ENCODE results near the gene ENO4. TPM values are rescaled to one million over a fixed set of nuclear protein-coding genes. Genes with fewer than 3 reads are reported as not detected.

The ENO4 gene
- total RNA-seq, 1 donor from 2014 or later, result 0.70 TPM

DNA sequence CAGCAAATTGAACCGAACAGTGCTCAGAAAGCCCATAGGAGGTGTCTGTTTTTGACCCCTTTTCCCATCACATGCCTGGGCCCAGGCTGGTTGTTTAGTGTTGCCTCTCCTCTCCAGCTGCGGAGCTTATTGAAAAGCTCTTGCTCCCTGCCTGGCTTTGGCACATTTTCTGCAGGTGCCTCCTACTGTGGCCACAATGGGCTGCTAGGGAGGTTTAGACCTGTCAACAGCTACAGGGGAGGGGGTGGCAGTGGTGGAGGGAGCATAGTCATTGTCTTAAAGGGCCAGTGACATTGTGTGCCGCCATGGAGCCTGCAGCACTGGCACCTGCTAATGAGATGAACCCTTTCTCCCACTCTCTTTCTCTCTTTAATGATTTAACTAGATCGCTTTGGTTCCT, 13.2 kb upstream of the ENO4 start:
- Mint-ChIP-seq H3K36me3 (ENCODE audit: unreplicated experiment) (no peaks in the 10 kb centered on the region), H3K4me1 (ENCODE audit: unreplicated experiment) (no peaks in the 10 kb centered on the region), H3K9me3 (ENCODE audit: unreplicated experiment) (no peaks in the 10 kb centered on the region), H3K4me3 (ENCODE audit: unreplicated experiment) (no peak overlapping the region), H3K27ac (ENCODE audit: unreplicated experiment) (no peak overlapping the region), H3K27me3 (ENCODE audit: unreplicated experiment) (no peaks in the 10 kb centered on the region)
- TF ChIP-seq, protein P1, sequence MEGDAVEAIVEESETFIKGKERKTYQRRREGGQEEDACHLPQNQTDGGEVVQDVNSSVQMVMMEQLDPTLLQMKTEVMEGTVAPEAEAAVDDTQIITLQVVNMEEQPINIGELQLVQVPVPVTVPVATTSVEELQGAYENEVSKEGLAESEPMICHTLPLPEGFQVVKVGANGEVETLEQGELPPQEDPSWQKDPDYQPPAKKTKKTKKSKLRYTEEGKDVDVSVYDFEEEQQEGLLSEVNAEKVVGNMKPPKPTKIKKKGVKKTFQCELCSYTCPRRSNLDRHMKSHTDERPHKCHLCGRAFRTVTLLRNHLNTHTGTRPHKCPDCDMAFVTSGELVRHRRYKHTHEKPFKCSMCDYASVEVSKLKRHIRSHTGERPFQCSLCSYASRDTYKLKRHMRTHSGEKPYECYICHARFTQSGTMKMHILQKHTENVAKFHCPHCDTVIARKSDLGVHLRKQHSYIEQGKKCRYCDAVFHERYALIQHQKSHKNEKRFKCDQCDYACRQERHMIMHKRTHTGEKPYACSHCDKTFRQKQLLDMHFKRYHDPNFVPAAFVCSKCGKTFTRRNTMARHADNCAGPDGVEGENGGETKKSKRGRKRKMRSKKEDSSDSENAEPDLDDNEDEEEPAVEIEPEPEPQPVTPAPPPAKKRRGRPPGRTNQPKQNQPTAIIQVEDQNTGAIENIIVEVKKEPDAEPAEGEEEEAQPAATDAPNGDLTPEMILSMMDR (IDR thresholded peaks at IDR 0.05), result no peak
- DNase-seq (ENCODE audit: extremely low spot score, unreplicated experiment), result peak; percentile 62

DNA sequence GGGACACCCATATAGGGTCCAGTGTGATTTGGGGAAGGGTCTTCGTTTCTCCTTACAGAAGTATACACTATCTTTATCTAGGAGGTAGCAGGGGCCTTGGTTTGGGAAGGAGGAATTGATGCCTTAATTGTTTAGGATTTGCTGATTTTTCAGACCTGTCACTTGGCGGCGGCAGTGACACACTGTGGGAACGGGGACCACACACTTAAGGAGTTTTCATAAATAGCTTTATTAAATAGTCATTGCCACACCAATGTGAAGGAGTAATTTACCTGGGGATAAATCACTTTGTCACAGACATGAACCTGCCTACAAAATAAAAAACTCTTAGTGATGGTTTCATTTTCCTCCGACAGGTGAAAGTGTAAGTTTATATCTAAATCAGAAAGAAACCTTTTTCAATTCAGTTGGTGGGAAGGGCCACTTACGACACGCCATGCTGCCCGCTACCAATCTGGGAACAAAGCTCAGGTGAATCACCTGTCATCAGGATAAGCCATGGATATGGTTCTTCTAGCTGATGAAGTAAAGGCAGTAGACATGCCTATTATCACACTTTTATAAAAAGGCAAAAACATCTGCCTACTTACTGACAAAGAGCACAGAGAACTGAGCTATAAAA, 12.3 kb upstream of the ENO4 start:
- H3K4me1 Mint-ChIP-seq (ENCODE audit: unreplicated experiment), result no peaks in the 10 kb centered on the region
- TF ChIP-seq, protein P1 (IDR thresholded peaks at IDR 0.05), result peak; percentile 40
- H3K27me3 Mint-ChIP-seq (ENCODE audit: unreplicated experiment), result no peaks in the 10 kb centered on the region
- no peaks in the 10 kb centered on the region for H3K36me3 Mint-ChIP-seq (ENCODE audit: unreplicated experiment)
- DNase-seq (ENCODE audit: extremely low spot score, unreplicated experiment), result no peak
- H3K9me3 Mint-ChIP-seq (ENCODE audit: unreplicated experiment), result no peaks in the 10 kb centered on the region
- no peak overlapping the region for H3K27ac Mint-ChIP-seq (ENCODE audit: unreplicated experiment)
- H3K4me3 Mint-ChIP-seq (ENCODE audit: unreplicated experiment), result no peak overlapping the region

DNA sequence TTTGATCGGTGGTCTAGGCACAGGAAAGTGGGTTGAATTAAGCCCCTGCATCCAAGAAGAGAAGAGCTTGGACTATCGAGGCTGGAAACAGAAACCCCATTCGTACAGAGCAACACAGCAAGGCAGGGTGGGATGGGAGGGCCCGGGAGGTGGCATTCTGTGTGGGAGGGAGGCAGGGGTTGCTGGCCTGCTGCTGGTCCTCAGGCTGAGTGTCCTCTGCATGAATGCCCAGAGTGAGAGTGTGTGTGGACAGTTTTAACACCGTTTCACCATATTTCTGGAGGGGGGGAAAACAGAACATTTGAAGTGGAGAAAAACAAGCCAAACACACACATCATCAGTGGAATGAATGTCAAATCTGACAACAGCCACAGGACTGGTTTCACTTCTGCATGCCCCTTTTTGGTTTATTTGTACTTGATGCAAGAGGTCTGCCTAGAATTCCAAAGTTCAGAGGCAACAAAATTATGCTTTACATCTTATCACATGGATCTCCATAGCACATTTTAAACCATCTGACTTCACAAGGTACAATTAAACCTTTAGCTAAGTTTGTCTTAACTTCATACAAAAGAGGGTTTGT, 11.1 kb upstream of the ENO4 start:
- no peaks in the 10 kb centered on the region for H3K27me3 Mint-ChIP-seq (ENCODE audit: unreplicated experiment)
- TF ChIP-seq, protein P1 (IDR thresholded peaks at IDR 0.05), result no peak
- no peak overlapping the region for H3K4me3 Mint-ChIP-seq (ENCODE audit: unreplicated experiment)
- H3K9me3 Mint-ChIP-seq (ENCODE audit: unreplicated experiment), result no peaks in the 10 kb centered on the region
- no peak overlapping the region for H3K27ac Mint-ChIP-seq (ENCODE audit: unreplicated experiment)
- no peaks in the 10 kb centered on the region for H3K36me3 Mint-ChIP-seq (ENCODE audit: unreplicated experiment)
- no peaks in the 10 kb centered on the region for H3K4me1 Mint-ChIP-seq (ENCODE audit: unreplicated experiment)
- DNase-seq (ENCODE audit: extremely low spot score, unreplicated experiment), result peak; percentile 25

DNA sequence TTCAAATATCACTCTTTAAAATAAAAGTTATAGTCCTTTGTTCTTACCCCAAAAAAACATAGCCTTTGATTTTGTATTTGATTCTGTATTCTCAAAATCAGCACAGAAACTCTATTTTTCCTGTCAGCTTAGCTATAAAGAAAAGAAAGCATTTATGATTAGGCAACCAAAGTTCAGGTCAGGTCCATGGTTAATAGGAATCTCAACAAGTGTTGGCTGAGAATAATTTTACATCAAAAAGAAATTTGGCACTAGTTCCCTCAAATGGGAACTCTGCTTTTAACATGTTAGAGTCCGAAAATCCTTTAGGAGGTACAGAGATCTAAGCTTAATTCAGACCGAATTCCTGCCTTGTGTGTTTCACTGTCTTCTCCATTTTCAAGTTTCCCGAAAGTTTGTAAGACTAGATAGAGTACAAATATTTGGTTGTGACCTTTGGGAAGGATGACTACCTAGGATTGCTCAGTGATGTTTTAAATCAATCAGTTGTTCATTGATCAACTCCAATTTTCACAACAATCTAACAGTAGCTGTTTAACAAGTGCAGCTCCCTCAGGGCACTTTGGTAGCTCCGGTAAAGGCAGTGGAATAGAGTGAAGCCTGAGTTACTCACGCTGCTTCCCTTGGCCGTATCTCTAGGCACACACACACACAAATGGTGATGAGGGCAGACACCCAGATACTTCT, 8.8 kb upstream of the ENO4 start:
- H3K4me3 Mint-ChIP-seq (ENCODE audit: unreplicated experiment), result no peak overlapping the region
- no peaks in the 10 kb centered on the region for H3K9me3 Mint-ChIP-seq (ENCODE audit: unreplicated experiment)
- no peaks in the 10 kb centered on the region for H3K27me3 Mint-ChIP-seq (ENCODE audit: unreplicated experiment)
- H3K4me1 Mint-ChIP-seq (ENCODE audit: unreplicated experiment), result no peaks in the 10 kb centered on the region
- DNase-seq (ENCODE audit: extremely low spot score, unreplicated experiment), result no peak
- H3K36me3 Mint-ChIP-seq (ENCODE audit: unreplicated experiment), result no peaks in the 10 kb centered on the region
- TF ChIP-seq, protein P1 (IDR thresholded peaks at IDR 0.05), result no peak
- no peak overlapping the region for H3K27ac Mint-ChIP-seq (ENCODE audit: unreplicated experiment)

DNA sequence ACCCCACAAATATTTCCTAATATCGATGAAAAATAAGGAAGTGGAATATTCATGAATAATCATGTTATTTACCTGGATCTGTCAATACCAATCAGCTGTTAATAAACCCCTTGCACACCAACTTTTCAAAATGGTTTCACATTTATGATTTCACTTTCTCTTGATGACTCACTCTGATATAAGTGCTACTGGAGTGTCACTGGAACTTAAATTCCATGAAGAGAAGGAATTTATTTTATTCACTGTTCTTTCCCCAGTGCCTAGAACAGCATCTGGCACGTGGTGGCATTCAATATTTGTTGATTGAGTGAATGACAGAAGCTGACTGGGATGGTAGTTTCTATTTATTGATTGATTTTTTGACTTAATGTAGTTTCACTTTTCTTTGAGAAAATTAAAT, 3.5 kb upstream of the ENO4 start:
- H3K27ac Mint-ChIP-seq (ENCODE audit: unreplicated experiment), result no peak overlapping the region
- H3K27me3 Mint-ChIP-seq (ENCODE audit: unreplicated experiment), result no peaks in the 10 kb centered on the region
- DNase-seq (ENCODE audit: extremely low spot score, unreplicated experiment), result no peak
- peaks cover 12% of the 10 kb centered on the region for H3K4me1 Mint-ChIP-seq (ENCODE audit: unreplicated experiment)
- H3K4me3 Mint-ChIP-seq (ENCODE audit: unreplicated experiment), result no peak overlapping the region
- TF ChIP-seq, protein P1 (IDR thresholded peaks at IDR 0.05), result no peak
- H3K9me3 Mint-ChIP-seq (ENCODE audit: unreplicated experiment), result no peaks in the 10 kb centered on the region
- H3K36me3 Mint-ChIP-seq (ENCODE audit: unreplicated experiment), result no peaks in the 10 kb centered on the region

Data from osteocyte (in vitro differentiated cells).